ENCODE results near the gene VSTM2L.

GRCh38 chr20:37859406-37860171 lies 43.3 kb upstream of the VSTM2L start:
- no peak for TF ChIP-seq ZKSCAN1 (IDR thresholded peaks at IDR 0.05; ENCODE audit: low read length)
- no peak for TF ChIP-seq ZNF615 (CRISPR knock-in tag; IDR thresholded peaks at IDR 0.05; ENCODE audit: borderline replicate concordance)
- no peak for TF ChIP-seq PITX1 (CRISPR knock-in tag; IDR thresholded peaks at IDR 0.05)
- TF ChIP-seq RBM39 (IDR thresholded peaks at IDR 0.05; ENCODE audit: low read depth, low read length, poor library complexity, severe bottlenecking) = no peak

Data from HepG2 (cell line).